ENCODE measurements around the gene BCR. TPM values are rescaled to one million over a fixed set of nuclear protein-coding genes. Genes with fewer than 3 reads are reported as not detected.

BCR gene
- total RNA-seq, 1 donor from 2014 or later: 90.0 TPM

DNA sequence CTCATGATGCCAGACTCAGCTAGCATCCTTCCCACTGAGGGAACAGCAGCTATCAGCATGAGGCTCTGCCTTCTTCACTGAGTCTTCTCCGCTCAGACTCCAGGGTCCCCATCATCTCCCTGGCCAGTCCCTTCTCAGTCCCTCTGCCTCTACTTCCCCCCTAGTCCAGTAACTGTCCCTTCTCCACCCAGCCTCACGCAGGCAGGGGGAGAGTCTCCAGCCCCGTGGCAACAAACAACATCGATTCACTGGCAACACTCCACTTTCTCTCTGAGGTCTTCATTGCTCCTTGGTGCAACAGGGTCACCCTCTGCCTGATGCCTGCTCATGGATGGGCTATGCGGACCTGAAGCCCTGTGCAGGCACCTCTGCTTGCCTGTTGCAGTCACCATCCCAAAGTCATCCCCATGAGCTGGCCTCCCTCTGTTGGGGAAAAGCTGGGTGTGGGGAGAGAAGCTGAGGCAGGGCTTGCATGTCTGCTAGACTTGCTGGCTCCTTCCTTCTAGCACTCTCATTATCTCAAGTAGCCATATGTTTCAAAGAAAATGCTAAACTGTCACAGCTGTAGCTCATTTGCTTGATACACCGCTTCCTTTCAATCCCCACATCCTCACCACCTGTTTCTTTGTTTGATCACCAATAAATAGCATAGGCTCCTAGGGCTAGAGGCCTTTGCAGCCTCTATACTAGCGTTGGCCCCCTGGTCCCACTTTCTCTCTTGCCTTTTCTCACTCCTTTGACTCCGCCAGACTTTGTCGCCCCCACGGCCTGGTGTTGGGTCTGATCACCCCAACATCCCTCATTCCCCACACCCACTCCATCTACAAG lies 4.3 kb upstream of the BCR start:
- no peak for DNase-seq (ENCODE audit: extremely low read depth, low read depth, low spot score)

DNA sequence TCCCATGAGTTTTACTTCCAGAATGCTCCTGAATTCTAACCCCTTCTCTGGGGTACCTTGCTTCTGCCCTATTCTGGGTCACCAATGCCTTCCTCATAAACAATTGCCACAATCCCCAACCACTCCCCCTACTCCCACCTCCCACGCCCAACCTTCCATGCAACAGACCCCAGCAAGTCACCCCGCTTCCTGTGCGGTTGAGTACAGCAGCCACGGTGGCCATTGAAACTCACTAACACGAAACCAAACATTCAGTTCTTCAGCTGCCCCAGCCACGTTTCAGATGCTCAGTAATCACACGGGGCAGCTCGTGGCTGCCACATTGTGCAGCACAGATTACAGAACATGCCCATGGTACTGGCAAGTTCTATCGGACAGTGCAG lies 3.7 kb upstream of the BCR start:
- DNase-seq (ENCODE audit: extremely low read depth, low read depth, low spot score): no peak

DNA sequence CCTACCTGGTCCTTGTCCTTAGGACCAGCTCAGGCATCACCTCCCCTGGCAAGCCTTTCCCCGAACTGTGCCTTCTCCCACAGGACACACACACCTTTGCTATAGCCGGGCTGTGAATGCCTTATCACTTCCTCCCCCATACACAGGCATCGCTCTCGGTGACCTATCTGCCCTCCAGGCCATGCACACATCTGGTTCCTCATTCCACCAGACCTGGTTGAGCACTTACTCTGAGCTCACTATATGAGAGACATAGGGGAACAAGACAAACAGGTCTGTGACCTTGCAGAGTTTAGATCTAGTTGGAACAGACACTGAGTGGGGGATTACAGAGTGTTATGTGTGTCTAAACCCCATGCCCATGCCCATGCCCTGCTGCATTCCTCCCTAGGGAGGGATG lies 3.1 kb upstream of the BCR start:
- DNase-seq (ENCODE audit: extremely low read depth, low read depth, low spot score): no peak

DNA sequence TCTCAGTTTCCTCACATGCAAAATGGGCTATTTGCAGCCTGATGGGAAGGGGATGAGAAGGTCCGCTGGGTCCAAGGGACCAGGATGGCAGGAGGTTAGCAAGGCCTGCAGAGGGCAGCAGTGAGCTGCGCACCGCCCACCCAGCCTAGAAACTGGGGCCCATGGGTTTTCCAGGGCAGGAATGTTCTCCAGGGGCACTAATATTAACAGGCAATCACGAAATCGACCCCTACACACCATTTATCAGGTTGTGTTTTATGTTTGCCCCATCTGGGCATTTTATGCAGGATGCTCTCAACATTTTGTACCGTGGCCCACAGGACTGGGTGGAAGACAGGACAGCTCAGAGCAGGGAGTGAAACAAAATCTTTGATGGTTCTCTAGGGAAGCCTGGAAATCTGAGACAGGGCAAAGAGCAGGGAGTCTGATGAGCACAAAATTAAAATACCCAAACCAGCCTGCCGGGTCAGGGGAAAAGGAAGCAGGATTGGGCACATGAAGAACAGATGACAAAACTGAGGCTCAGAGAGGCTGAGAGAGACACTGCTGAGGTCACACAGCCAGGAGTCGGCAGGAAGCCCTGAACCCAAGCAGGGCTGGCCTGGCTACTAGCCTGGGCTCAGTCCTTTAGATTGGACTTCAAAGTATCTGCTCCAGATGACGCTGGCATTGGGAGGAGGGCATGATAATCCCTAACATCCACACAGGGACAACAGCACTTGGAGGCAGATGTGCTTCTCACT lies 1.6 kb upstream of the BCR start:
- DNase-seq (ENCODE audit: extremely low read depth, low read depth, low spot score): no peak

DNA sequence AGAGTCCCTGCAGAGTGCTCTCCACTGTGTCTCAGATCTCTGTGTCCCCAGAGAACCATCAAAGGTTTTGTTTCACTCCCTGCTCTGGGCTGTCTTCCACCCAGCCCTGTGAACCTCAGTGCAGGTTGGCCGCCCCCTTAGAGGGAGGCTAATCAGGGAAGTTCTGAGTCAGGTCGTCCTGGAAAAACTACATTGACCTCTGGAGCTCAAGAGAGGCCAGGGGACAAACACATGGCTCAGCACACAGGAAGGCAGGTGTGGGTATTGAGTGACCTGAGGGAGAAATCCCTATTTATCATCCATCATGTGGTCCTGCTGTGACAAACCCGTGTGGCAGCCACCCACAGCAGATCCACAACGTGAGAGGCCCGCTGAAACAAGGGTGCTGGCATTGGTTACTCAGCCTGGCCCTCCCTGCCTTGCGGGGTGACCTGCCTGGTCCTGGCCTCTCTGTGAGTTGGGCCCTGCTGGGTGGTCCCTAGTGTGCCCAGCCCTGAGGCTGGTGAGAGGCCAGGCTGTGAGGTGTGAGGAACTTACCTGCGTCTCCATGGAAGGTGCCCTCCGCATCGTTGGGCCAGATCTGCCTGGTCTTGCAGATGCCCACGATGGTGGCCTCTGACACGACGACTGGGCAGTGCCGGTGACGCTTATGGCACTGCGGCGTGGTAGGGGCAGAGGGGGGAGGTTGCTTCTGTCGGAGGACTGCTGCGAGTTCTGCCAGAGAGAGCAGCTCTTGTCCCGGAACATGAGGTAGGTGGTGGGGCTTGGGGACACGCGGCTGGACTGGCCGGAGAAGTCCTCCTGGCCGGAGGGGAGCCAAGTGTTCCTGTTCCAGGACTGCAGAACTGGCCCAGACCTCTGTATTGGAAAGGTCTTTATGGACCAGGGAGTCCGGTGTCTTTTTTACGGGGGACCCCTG lies 669 bp upstream of the BCR start:
- no peak for DNase-seq (ENCODE audit: extremely low read depth, low read depth, low spot score)

DNA sequence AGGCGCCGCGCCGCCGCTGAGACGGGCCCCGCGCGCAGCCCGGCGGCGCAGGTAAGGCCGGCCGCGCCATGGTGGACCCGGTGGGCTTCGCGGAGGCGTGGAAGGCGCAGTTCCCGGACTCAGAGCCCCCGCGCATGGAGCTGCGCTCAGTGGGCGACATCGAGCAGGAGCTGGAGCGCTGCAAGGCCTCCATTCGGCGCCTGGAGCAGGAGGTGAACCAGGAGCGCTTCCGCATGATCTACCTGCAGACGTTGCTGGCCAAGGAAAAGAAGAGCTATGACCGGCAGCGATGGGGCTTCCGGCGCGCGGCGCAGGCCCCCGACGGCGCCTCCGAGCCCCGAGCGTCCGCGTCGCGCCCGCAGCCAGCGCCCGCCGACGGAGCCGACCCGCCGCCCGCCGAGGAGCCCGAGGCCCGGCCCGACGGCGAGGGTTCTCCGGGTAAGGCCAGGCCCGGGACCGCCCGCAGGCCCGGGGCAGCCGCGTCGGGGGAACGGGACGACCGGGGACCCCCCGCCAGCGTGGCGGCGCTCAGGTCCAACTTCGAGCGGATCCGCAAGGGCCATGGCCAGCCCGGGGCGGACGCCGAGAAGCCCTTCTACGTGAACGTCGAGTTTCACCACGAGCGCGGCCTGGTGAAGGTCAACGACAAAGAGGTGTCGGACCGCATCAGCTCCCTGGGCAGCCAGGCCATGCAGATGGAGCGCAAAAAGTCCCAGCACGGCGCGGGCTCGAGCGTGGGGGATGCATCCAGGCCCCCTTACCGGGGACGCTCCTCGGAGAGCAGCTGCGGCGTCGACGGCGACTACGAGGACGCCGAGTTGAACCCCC lies 798 bp downstream of the BCR start:
- no peak for DNase-seq (ENCODE audit: extremely low read depth, low read depth, low spot score)

DNA sequence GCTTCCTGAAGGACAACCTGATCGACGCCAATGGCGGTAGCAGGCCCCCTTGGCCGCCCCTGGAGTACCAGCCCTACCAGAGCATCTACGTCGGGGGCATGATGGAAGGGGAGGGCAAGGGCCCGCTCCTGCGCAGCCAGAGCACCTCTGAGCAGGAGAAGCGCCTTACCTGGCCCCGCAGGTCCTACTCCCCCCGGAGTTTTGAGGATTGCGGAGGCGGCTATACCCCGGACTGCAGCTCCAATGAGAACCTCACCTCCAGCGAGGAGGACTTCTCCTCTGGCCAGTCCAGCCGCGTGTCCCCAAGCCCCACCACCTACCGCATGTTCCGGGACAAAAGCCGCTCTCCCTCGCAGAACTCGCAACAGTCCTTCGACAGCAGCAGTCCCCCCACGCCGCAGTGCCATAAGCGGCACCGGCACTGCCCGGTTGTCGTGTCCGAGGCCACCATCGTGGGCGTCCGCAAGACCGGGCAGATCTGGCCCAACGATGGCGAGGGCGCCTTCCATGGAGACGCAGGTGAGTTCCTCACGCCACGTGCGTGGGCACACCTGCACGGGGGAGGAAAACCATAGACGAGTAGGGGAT lies 1.5 kb downstream of the BCR start:
- DNase-seq (ENCODE audit: extremely low read depth, low read depth, low spot score): no peak

DNA sequence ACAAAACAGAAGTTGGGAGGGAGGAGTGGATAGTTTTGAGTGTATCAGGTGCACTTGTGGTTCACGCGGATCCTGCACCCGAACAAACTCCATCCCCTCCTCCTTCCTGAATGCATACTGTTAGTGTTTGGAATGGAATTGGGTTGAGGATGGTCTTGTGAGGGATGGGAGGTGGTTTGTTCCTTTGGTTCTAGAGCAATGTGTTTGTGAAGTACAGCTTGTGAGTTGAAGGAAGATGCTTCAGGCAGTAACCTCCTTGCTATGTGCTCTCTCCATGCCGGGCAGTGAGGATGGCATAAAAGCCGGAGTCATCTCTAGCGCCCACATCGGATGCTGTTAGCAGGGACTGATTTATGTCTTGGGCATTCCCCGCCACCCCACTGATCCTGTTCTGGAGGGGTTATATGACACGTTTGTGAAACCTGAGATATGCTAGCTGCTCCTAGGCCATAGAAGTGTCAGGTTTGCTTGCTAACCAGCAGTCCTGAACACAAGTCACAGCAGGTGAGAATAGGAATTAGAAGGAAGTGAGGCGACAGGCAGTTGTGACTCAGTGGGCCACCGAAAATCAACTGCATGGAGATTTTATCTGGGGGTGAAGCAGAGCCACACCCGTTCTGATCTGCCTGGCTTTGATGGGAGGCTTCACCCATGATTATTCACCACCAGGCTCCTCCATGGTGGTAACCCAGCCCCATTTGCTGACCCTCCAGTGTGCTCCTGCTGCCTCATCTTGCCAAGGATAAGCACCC lies 2.2 kb downstream of the BCR start:
- no peak for DNase-seq (ENCODE audit: extremely low read depth, low read depth, low spot score)

DNA sequence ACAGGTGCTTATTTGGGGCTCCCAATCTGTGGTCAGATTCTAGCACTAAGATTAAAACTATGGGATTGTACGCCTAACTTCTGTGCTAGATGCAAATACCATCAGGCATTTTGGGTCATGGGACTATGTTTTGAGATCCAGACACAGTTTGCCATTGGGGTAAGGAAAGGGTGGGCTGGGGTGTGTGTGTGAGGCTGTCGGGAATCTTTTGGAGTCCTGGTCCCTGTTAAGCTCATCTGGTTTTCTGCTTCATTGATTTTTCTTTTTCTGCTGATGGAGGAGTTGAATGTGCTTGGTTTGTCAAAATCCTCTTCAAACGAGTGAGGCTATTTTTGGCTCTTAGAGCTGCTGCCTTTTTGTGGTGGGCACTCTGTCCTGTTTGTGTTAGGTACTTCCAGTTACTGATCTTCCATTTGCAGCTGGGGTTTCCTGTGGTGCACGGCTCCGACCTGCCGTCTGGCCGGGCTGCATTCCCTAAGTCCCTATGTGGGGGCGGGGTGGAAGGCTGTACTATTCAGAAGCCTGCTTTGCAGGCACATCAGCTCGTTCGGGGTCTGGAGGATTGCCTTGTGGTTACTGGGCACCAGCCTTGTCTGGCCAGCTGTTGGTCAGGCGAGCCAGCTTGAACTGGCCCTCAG lies 2.9 kb downstream of the BCR start:
- no peak for DNase-seq (ENCODE audit: extremely low read depth, low read depth, low spot score)

DNA sequence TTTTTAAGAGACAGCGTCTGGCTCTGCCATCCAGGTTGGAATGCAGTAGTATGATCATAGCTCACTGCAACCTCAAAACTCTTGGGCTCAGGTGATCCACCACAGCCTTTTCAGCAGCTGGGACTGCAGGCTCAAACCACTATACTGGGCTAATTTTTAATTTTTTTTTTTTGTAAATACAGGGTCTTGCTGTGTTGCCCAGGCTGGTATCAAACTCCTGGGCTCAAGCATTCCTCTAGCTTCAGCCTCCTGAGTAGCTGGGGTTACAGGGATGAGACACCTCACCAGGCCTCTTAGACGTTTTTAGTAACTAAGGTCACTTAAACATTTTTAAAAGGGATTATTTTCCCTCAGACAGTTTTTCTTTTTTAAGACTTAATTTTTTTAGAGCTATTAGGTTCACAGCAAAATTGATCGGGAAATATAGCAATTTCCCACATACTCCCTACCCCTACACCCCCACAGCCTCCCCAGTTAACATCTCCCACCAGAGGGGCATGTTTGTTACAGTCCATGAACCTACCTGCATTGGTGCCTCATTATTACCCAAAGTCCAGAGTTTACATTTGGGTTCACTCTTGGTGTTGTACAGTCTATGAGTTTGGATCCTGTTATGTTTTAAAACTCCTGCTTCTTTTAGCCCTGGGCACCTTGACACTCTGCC lies 3.9 kb downstream of the BCR start:
- DNase-seq (ENCODE audit: extremely low read depth, low read depth, low spot score): no peak

DNA sequence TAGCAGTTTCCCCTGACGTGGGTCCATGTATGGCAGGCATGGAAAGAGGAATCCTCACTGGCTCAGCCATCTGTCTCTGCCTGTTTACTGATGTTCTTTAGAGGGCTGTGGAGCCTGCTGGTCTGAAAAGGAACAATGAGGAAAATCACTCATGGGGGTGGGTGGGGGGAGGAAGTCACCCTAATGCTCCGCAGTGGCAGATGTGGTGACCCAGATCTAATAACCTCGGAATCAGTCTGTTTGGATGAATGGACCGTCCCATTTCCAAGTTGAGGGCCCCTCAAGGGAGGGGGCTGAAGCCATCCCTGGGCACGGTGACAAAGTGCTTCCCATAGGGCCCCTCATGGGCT lies 4.4 kb downstream of the BCR start:
- no peak for DNase-seq (ENCODE audit: extremely low read depth, low read depth, low spot score)

DNA sequence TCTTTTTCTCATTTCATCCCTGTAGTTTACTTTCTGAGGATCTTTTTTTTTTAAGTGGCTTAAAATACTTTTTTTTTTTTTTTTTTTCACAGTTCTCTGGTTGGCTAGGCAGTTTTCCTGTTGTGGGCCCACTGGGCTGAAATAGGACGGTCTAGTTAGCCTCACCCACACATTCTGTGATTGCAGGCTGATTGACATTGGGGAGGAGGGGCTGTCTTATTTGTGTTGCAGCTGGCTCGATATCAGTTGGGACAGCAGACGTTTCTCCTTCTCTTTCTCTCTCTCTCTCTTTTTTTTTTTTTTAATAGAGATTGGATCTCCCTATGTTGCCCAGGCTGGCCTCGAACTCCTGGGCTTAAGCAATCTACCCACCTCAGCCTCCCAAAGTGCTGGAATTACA lies 6.9 kb downstream of the BCR start:
- no peak for DNase-seq (ENCODE audit: extremely low read depth, low read depth, low spot score)

DNA sequence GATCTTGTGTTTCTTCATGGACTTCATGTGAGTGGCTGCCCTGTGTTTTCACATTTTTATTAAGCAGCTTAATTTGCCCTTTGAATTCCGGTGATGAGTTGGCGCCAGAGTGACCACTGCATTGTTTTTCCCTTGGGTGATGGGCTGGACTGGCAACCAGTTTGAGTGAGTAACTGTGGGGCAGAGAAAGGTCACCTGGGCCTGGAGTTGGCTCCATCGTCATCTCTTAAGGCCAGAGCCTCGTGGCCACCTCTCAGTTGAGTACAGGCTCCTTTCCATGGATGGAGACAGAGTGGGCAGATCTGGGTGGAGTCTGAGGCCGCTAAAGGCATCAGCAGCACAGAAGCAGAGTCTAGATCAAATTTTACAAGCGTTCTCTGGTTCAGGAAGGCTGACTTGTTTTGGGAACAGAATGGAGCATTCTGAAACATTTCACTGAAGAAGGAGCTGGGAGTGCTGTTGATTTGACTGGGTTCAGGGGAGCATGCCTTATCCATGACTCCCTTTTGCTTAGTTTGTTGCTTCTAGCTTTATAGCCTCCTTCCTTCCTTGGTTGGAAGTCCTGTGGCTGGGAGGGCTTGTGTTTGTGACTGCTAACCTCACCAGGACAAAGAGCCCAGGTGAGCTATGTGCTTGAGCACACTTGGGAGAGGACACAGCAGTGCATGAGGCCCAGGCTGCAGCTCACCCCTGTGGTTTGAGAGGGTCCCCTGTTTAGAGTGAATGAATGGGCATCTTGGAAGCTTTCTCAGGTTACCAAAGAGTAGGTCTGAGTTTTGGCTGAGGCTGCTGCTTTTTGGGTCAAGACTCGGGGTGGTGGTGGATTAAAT lies 7.8 kb downstream of the BCR start:
- DNase-seq (ENCODE audit: extremely low read depth, low read depth, low spot score): no peak

DNA sequence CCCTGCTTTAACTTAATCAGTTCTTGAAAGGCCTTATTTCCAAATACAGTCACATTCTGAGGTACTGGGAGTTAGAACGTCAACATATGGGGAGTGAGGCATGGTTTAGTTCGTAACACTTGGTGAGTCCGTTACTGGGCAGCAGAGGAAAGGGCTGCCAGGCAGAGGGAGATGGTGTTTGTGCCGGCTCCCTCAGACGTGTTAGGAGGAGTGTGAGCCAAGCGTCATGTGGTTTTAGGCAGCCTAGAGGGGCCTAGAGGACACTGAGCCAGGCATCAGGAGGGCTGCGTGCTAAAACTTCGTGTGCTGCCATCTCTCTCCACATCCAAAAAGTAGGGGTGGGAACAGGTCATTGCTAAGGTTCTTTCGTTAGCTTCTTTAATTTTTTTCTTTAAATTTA lies 10.2 kb downstream of the BCR start:
- no peak for DNase-seq (ENCODE audit: extremely low read depth, low read depth, low spot score)

DNA sequence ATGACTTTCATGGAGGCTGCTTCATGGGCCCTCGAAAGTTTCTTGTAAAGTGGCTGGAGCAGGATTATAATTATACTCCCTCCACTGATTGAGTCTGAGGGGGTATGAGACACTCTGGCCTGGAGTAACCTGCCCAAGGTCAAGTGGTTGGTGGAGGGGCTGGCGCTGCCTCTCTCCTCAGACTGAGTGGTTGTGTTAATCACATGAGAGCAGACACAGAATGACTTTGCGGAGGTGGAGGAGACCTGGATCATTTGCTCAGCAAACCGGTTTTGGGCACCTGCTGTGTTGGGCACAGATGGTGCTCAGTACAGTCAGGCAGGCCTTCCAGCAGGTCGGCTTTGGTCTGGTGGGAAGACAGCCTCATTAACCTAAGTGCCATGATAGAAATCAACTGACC lies 11.8 kb downstream of the BCR start:
- DNase-seq (ENCODE audit: extremely low read depth, low read depth, low spot score): no peak

DNA sequence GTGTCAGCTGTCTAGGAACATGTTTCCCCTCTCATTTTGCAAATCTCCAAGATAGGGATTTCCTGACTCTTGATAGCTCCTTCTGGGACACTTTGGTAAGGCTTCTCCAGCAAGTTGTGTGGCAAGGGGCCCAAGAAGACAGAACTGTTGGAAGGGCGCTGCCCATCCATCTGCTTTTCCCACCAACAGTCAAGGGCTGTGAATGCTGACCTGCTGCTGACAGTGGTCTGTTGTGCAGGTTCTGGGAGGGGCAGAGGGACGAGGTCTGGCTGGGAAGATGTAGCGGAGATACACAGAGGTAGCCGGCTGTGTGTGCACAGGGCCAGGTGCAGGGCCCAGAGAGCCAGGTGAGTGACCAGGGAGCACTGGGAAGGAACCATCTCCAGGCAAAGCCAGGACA lies 12.2 kb downstream of the BCR start:
- DNase-seq (ENCODE audit: extremely low read depth, low read depth, low spot score): no peak

DNA sequence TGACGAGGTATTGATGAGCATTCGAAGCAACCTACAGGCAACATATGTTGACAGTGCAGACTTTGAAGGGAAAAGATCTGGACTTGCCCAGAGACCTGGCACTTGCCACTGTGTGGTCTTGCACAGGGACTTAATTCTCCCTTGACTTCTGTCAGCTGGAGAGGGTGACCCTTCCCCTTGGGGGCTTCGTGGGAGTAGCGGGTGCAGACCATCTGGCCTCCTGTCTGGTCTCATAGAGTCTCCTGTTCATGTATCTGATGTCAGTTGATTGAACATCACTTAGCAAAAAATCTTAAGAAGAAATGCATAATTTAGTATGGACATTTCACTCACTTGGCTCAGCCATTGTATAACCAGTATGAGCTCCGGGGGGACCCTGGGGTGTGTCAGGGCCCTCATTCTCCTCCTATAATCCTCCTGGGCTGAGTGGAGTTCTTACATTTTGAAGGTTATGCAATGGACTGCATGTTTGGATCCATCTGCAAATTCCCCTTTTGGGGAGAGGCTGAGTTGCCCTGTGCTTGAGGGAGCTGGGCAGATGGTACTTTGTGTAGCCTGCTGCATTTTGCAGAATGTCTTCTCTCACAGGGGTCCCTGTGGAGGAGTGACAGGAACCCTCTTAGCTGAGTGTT lies 13.0 kb downstream of the BCR start:
- no peak for DNase-seq (ENCODE audit: extremely low read depth, low read depth, low spot score)

Measured in glomerular endothelial cell (primary cell).